ENCODE measurements around the gene IL1RAP.

DNA sequence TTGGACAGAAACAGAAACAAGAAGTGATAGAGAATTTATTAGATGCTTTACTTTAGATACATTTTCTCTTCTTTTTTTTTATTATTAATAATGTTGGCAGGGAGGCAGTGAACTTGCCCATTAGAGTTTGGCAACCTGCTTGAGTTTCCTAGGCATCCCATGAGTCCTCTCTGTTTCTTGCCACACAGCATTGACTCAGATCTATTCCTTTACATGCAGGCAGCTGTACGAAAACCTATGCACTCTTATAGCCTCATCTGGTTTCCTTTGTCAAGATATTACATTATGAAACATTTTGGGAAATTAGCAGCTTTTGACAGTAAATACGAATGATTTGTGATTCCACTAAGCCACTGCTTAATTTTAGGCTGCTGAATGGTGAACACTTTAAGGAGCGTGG lies 23.3 kb downstream of the IL1RAP start:
- TF ChIP-seq CTCF (IDR thresholded peaks at IDR 0.05) (no peak), POLR2A (IDR thresholded peaks at IDR 0.05) (no peak)
